HepG2 (cell line): ENCODE measurements around the gene MST1R.

Experiments used
- EP300 ChIP-seq, 3 experiments: sonication (generic) in 1 of 3; formaldehyde crosslinking in 1 of 3; IDR thresholded peaks; 2 replicates each; pipeline versions ENCODE4 v1.5.1 to v1.6.1; 2011 to 2020; ENCODE audit warnings: low read depth in 2 of 3, low read length in 2 of 3, borderline replicate concordance in 1 of 3, improper control_type of control experiment in 1 of 3, mild to moderate bottlenecking in 1 of 3, missing genetic modification reagents in 1 of 3, moderate library complexity in 1 of 3
- KLF9 ChIP-seq: IDR thresholded peaks from 2 replicates; pipeline ENCODE4 v1.6.1; 2016; ENCODE audit warnings: low read depth
- MTF2 ChIP-seq: sonication (generic); formaldehyde crosslinking; IDR thresholded peaks from 2 replicates; pipeline ENCODE4 v1.5.0; 2020; ENCODE audit warnings: missing genetic modification reagents, borderline replicate concordance
- MYC ChIP-seq: sonication (generic); formaldehyde crosslinking; IDR thresholded peaks from 2 replicates; pipeline ENCODE4 v1.9.0; 2021; ENCODE audit warnings: missing genetic modification reagents, borderline replicate concordance
- POLR2A ChIP-seq, 2 experiments: IDR thresholded peaks; 2 replicates each; pipeline ENCODE4 v1.6.1; 2011; ENCODE audit warnings: low read depth in 2 of 2, low read length in 2 of 2, mild to moderate bottlenecking in 1 of 2, moderate library complexity in 1 of 2; ENCODE audit not compliant: insufficient read depth in 1 of 2
- RXRA ChIP-seq: sonication (generic); formaldehyde crosslinking; IDR thresholded peaks from 2 replicates; pipeline ENCODE4 v1.5.1; 2020; ENCODE audit warnings: missing genetic modification reagents
- SMAD1 ChIP-seq: sonication (generic); formaldehyde crosslinking; IDR thresholded peaks from 2 replicates; pipeline ENCODE4 v1.4.0; 2020; ENCODE audit warnings: missing genetic modification reagents, low read depth, mild to moderate bottlenecking, borderline replicate concordance
- SRF ChIP-seq: IDR thresholded peaks from 2 replicates; pipeline ENCODE4 v1.6.1; 2011; ENCODE audit warnings: mild to moderate bottlenecking, low read depth, low read length, moderate library complexity
- ZBTB42 ChIP-seq: sonication (generic); formaldehyde crosslinking; IDR thresholded peaks from 2 replicates; pipeline ENCODE4 v1.5.0; 2020; ENCODE audit warnings: mild to moderate bottlenecking, missing genetic modification reagents
- TF ChIP-seq, protein P1 (sequence below): sonication (generic); formaldehyde crosslinking; IDR thresholded peaks from 2 replicates; pipeline ENCODE4 v1.5.0; 2020; ENCODE audit warnings: mild to moderate bottlenecking, missing genetic modification reagents, moderate library complexity
- TF ChIP-seq, protein P2 (sequence below): sonication (generic); formaldehyde crosslinking; conservative IDR thresholded peaks from 2 replicates; pipeline ENCODE4 v1.5.0; 2020; ENCODE audit warnings: missing genetic modification reagents
- TF ChIP-seq, protein P3 (sequence below), 2 experiments: sonication (generic) in 1 of 2; formaldehyde crosslinking in 1 of 2; IDR thresholded peaks; 2 replicates each; pipeline versions ENCODE4 v1.5.1 to v1.6.1; 2011 to 2020; ENCODE audit warnings: borderline replicate concordance in 1 of 2, low read depth in 1 of 2, low read length in 1 of 2, mild to moderate bottlenecking in 1 of 2, missing genetic modification reagents in 1 of 2, moderate library complexity in 1 of 2

DNA sequence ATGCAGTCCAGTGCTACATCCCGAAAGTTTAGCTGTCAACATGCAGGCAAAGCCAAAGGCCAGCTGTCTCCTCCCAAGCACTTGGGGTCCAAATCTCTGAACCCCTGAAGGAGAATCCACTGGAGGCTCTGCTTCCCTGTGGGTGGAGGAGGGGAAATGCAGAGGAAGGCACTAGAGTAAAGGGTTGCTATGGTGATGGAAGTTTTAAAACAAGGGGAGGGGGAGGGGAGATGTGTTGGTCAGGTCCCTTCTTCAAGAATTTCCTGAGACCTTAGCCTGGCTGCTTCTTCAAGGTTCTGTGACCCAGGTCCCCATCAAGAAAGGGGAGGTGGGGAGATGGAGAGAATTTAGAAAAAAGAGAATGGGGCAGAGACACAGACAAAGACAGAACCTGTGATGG is 36.3 kb downstream of the MST1R start:
- TF ChIP-seq, protein P1, sequence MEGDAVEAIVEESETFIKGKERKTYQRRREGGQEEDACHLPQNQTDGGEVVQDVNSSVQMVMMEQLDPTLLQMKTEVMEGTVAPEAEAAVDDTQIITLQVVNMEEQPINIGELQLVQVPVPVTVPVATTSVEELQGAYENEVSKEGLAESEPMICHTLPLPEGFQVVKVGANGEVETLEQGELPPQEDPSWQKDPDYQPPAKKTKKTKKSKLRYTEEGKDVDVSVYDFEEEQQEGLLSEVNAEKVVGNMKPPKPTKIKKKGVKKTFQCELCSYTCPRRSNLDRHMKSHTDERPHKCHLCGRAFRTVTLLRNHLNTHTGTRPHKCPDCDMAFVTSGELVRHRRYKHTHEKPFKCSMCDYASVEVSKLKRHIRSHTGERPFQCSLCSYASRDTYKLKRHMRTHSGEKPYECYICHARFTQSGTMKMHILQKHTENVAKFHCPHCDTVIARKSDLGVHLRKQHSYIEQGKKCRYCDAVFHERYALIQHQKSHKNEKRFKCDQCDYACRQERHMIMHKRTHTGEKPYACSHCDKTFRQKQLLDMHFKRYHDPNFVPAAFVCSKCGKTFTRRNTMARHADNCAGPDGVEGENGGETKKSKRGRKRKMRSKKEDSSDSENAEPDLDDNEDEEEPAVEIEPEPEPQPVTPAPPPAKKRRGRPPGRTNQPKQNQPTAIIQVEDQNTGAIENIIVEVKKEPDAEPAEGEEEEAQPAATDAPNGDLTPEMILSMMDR: no peak
- TF ChIP-seq EP300 (IDR thresholded peaks at IDR 0.05; ENCODE audit: low read depth in 2 of 2, low read length in 2 of 2) (no peak), EP300 (CRISPR knock-in tag; IDR thresholded peaks at IDR 0.05; ENCODE audit: borderline replicate concordance) (no peak), POLR2A (IDR thresholded peaks at IDR 0.05; ENCODE audit: insufficient read depth in 1 of 2, low read depth in 2 of 2, low read length in 2 of 2) (no peak), KLF9 (CRISPR knock-in tag) (no peak), SMAD1 (CRISPR knock-in tag) (no peak), ZBTB42 (CRISPR knock-in tag) (no peak), SRF (no peak), MTF2 (CRISPR knock-in tag) (no peak), MYC (CRISPR knock-in tag) (no peak), RXRA (CRISPR knock-in tag) (no peak)
- TF ChIP-seq, protein P2, sequence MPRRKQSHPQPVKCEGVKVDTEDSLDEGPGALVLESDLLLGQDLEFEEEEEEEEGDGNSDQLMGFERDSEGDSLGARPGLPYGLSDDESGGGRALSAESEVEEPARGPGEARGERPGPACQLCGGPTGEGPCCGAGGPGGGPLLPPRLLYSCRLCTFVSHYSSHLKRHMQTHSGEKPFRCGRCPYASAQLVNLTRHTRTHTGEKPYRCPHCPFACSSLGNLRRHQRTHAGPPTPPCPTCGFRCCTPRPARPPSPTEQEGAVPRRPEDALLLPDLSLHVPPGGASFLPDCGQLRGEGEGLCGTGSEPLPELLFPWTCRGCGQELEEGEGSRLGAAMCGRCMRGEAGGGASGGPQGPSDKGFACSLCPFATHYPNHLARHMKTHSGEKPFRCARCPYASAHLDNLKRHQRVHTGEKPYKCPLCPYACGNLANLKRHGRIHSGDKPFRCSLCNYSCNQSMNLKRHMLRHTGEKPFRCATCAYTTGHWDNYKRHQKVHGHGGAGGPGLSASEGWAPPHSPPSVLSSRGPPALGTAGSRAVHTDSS (CRISPR knock-in tag): no peak
- TF ChIP-seq, protein P3, sequence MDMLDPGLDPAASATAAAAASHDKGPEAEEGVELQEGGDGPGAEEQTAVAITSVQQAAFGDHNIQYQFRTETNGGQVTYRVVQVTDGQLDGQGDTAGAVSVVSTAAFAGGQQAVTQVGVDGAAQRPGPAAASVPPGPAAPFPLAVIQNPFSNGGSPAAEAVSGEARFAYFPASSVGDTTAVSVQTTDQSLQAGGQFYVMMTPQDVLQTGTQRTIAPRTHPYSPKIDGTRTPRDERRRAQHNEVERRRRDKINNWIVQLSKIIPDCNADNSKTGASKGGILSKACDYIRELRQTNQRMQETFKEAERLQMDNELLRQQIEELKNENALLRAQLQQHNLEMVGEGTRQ (IDR thresholded peaks at IDR 0.05; ENCODE audit: low read depth, low read length): no peak
- TF ChIP-seq, protein P3 (CRISPR knock-in tag; IDR thresholded peaks at IDR 0.05; ENCODE audit: borderline replicate concordance): no peak
